Measurements from ENCODE around the gene GRAMD1A.
A peak's percentile ranks its signal among the peaks of the same experiment; 100 is the strongest.

The GRAMD1A gene

DNA sequence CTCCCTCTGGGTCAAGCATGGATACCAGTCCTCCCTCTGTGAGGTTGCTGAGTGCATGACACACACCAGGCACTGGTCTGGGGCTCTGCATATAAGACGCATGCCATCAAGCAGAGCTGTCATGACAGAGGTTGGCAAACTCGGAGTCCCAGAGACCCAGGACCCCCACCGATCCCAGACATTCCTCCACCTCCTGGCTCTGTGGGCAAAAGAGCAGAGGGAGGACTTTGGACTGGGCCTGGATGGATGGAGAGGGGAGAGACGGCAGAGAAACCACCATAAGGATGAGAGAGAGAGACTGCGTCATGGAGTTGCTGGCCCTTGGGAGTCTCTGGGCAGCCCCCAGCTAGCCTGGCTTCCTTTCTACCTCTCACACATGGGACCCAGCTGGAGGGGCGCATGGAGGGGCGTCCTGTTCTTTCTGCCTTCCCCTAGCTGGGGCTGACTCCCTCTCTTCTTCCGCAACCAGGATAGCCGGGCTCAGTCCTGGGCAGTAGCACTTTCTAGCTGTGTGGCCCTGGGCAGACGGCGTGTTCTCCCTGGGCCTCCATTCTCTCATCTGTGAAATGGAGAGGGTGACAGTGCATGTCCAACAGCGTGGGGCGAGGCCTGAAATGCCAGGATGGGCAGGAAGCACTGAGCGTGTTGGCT, 43.0 kb downstream of the GRAMD1A start:
- no peaks in the 10 kb centered on the region; the same call in 1 of the 2 replicates for H3K4me1 ChIP-seq
- no peak overlapping the region for H3K4me3 ChIP-seq (ENCODE audit: low read depth, low read length)
- no peak for TF ChIP-seq CTCF (IDR thresholded peaks at IDR 0.05; ENCODE audit: low read depth, low read length)

DNA sequence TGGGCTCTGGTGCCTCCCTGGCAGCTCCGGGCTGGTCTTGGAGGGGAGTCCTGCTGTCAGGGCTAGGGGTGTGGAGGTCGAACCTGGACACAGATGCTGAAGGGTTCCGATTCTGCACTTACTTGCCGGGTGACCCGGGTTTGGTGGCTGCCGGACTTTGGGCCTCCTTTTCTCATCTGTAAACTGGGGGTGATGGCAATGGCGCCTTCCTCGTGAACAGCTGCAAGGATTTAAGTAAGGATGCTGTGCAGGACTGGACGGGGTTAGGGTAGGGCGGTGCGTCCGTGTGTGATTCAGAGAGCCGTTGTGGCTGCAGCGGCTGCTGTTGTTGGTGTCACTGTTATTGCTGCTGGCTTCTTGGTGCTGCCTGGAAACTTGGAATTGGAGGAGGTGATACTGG, 43.8 kb downstream of the GRAMD1A start:
- no peaks in the 10 kb centered on the region; the same call in 1 of the 2 replicates for H3K4me1 ChIP-seq
- no peak for TF ChIP-seq CTCF (IDR thresholded peaks at IDR 0.05; ENCODE audit: low read depth, low read length)

More for the DNA sequence above, 43.0 kb downstream of the GRAMD1A start:
- Histone ChIP-seq H3K27me3 (no peaks in the 10 kb centered on the region), H3K36me3 (no peaks in the 10 kb centered on the region), H3K9me3 (no peaks in the 10 kb centered on the region)
- DNase-seq, result no peak

DNA sequence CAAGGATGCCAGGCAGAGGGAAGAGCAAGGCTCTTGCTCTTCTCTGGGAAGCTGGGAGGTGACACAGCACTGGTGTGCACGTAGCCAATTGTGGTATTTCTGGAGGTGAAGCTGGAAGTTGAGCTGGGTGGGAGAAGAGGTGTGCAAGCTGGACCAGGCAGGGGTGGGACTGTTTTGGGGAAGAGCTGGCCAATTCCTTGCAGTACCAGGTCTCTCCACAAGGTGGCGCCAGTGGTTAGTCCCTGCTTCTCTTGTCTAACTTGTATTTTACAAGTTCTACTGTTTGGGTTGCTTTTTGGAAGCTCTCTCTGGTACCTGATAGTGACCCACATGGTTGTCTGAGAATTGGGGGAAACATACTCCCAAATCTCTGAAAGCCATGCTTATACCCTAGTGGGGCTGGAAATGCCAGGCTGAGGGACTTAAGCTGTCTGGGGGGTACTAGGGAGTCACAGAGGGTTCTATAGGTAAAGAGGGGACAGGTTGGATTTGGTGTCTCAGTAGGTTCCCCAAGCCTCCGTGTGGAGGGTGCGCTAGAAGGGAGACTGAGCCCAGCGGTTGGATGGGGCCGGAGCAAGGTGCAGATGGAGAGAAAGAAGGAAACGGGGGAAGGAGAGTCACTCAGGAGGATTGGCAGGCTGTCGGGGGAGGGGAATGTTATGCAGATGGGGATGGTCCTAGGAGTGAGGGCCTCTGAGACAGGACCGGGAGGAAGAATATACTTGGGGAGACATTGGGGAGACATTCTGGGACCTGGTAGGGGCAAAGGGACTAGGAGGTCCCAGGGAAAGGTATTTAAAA, 44.4 kb downstream of the GRAMD1A start:
- Histone ChIP-seq H3K4me3 (ENCODE audit: low read depth, low read length) (no peak overlapping the region), H3K4me1 (no peaks in the 10 kb centered on the region; the same call in 1 of the 2 replicates), H3K9me3 (no peaks in the 10 kb centered on the region), H3K27me3 (no peaks in the 10 kb centered on the region), H3K36me3 (no peaks in the 10 kb centered on the region)
- TF ChIP-seq CTCF (IDR thresholded peaks at IDR 0.05; ENCODE audit: low read depth, low read length), result peak; percentile 98
- DNase-seq, result peak; percentile 50

More for the DNA sequence above, 43.8 kb downstream of the GRAMD1A start:
- no peak for DNase-seq
- no peak overlapping the region for H3K4me3 ChIP-seq (ENCODE audit: low read depth, low read length)
- H3K9me3 ChIP-seq, result no peaks in the 10 kb centered on the region
- H3K36me3 ChIP-seq, result no peaks in the 10 kb centered on the region
- no peaks in the 10 kb centered on the region for H3K27me3 ChIP-seq

DNA sequence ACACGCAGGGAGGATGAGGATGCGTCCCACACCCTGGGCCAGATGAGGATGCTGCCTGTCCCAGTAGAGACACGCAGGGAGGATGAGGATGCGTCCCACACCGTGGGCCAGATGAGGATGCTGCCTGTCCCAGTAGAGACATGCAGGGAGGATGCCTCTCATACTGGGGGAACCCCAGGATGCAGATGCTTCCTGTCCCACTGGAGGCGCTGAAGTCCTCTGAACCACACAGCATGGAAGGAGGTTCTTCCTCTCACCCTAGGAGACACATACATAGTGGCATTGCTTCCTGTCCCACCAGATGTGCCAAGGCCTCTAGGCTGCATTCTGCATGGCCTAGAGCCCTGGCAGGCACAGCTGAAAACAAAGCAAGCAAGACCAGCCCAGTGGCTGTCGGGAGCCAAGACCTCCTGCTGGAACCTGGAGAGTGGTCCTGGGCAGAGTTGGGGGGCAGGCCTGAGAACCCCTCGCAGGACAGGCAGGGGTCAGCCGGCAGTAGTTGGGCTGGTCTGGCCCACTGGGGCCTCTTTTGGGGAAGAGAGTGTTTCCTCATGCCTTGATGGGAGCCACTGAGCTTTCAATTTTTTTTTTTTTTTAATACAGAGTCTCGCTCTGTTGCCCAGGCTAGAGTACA, 45.7 kb downstream of the GRAMD1A start:
- no peaks in the 10 kb centered on the region for H3K36me3 ChIP-seq
- H3K4me3 ChIP-seq (ENCODE audit: low read depth, low read length), result no peak overlapping the region
- no peaks in the 10 kb centered on the region for H3K27me3 ChIP-seq
- TF ChIP-seq CTCF (IDR thresholded peaks at IDR 0.05; ENCODE audit: low read depth, low read length), result no peak; the same call in 1 of the 2 replicates
- no peak for DNase-seq
- no peaks in the 10 kb centered on the region for H3K9me3 ChIP-seq
- H3K4me1 ChIP-seq, result no peaks in the 10 kb centered on the region; the same call in 1 of the 2 replicates

DNA sequence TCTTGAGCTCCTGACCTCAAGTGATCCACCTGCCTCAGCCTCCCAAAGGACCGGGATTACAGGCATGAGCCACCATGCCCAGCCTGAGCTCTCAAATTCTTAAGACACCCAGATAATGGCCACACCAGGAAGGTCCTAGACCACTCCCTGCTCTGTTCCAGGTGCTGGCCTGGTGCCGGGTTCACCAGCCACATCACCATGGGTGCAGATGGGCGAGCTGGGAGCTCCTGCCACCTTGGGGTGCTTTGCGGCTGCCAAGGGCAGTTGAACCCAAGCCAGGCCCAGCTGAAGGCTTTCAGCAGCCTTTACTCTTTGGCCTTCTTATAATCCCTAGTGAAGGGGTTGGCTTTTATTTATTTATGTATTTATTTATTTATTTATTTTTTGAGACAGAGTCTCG, 46.3 kb downstream of the GRAMD1A start:
- H3K9me3 ChIP-seq, result no peaks in the 10 kb centered on the region
- no peaks in the 10 kb centered on the region for H3K4me1 ChIP-seq
- no peak overlapping the region for H3K4me3 ChIP-seq (ENCODE audit: low read depth, low read length)
- H3K36me3 ChIP-seq, result no peaks in the 10 kb centered on the region
- DNase-seq, result no peak
- TF ChIP-seq CTCF (IDR thresholded peaks at IDR 0.05; ENCODE audit: low read depth, low read length), result no peak
- no peaks in the 10 kb centered on the region for H3K27me3 ChIP-seq

All from BE2C (cell line).